CD4-positive, alpha-beta T cell treated with Interleukin-4 for 4 hours (primary cell): Measurements from ENCODE around the gene HENMT1.
"Not testable (repeated sequence)": the region's sequence is repeated elsewhere in the genome, so short reads cannot be mapped to it uniquely, and the experiment has no call there.

Experiments
- DNase-seq: peaks from one replicate; pipeline ENCODE4 v3.0.0-alpha.2; 2020

HENMT1 gene

DNA sequence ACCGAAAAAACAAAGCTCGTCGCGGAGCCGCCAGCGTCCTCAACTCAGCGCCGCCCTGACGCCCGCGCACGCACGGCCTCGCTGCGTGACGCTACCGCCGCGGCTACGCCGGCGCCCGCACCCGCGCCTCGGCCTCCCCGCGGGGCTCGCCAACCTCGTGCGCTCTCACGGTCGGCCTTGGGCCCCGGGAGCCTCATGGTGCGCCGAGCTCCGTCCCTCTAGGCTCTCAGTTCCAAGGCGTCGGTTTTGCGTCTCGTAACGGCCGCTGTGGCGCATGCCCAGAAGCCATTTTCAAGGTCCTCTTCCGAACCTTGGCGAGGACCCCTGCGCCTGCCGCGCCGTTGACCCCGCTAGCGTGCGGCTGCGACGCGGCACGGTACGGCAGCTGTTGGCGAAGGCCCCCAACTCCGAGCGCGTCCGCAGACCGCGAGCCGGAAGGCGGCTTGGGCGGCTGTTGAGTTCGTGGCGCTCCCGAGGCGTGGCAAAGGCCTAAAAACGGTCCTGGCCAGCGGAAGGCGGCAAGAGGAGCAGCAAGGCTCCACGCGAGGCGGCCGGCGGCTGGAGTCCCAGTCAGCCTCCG is at the start of gene HENMT1:
HENMT1 (minus strand) TSS at position 64 of the 580 bp plus-strand sequence. CDS start 1,209 bp downstream, outside the sequence.
- DNase-seq: peak; percentile 79

GRCh38 chr1:108708691-108709660 is 48.1 kb upstream of the HENMT1 start:
- peak; percentile 79 for DNase-seq

- no peak for DNase-seq
Observed at GRCh38 chr1:108706643-108707042, 45.8 kb upstream of the HENMT1 start.

- DNase-seq: no peak
Observed at GRCh38 chr1:108704496-108704895, 43.6 kb upstream of the HENMT1 start.

GRCh38 chr1:108703939-108704338 is 43.0 kb upstream of the HENMT1 start:
- peak; percentile 61 for DNase-seq

- not testable (repeated sequence) for DNase-seq
Observed at GRCh38 chr1:108702109-108702508, 41.2 kb upstream of the HENMT1 start.

GRCh38 chr1:108701176-108701849 is 40.4 kb upstream of the HENMT1 start:
- no peak for DNase-seq

- no peak for DNase-seq
Observed at GRCh38 chr1:108699375-108700332, 38.8 kb upstream of the HENMT1 start.

GRCh38 chr1:108695535-108695934 is 34.6 kb upstream of the HENMT1 start:
- no peak for DNase-seq

DNA sequence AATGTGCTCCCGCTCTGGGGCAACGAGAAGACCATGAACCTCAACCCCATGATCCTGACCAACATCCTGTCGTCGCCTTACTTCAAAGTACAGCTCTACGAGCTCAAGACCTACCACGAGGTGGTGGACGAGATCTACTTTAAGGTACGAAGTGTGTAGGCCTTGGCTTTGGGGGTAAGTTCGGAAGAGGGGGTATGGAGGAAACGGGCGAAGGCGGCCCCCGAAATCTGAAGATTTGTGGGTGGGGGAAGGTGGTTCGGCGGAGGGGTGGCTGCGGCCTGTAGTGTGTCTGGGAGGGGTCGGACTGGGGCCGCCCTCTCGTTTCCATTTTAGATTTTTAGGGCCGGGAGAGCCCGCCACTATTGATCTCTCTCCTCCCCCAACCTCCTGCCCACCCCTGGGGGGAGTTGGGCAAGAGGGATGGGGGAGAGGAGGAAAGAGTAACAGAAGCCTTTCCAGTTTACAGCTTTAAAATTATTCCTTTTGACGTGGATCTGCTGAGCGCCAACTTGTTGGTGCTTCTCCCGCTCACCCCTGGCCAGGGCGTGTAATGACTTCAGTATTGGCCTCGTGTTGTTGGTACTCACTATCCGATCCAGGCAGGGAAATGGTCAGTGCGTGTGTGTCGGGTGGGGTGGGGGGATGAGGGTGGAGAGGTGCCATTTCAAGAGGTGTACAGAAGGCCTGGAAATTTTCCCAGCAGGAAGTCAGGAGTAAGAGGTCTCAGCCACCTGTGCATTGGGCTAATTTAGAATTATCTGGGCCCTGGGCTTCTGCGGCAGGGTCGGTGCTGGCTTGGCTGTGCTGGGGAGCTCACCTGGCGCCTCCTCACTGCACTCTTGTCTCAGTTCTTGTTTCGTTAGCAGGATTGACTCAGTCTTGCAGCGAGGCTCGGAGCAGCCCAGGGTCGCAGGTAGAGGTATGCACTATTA is 32.1 kb upstream of the HENMT1 start:
- DNase-seq: peak; percentile 88

DNA sequence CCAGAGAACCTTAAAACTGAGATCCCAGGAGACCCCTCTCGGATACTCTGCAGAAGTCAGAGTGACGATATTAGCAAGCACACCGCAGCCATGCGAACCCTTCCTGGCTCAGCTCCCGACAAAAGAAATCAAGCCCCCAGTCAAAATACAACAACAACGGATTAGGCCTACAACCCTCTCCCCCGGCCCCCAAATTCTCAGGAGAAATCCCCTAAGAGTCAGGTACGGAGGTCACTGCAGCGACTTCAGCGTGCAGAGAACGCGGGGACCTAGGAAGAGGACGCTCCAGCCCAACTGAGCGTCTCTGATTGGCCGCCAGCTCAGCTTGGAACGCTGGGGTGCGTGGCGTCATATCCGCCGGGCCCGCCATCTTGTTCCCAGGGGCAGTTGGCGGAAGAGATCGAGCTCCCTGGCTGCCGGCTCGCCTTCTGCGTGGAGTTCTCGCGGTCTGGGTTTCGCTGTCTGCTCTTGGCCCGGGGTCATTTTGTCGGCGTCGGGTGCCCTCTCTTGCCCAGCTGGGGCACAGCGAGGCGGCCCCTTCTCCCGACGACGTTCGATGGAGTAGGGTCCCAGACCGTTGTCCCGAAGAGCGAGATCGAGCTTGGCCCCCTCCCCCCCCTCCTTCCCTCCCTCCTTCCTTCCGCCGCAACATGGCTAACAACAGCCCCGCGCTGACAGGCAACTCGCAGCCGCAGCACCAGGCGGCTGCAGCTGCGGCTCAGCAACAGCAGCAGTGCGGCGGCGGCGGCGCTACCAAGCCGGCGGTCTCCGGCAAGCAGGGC is 31.2 kb upstream of the HENMT1 start, which contains the start of gene PRPF38B:
PRPF38B (plus strand) TSS at position 369 of the 782 bp plus-strand sequence; CDS start at position 651, 282 bp downstream.
- peak; percentile 92 for DNase-seq

GRCh38 chr1:108691128-108691941 is 30.4 kb upstream of the HENMT1 start:
- DNase-seq: no peak

DNA sequence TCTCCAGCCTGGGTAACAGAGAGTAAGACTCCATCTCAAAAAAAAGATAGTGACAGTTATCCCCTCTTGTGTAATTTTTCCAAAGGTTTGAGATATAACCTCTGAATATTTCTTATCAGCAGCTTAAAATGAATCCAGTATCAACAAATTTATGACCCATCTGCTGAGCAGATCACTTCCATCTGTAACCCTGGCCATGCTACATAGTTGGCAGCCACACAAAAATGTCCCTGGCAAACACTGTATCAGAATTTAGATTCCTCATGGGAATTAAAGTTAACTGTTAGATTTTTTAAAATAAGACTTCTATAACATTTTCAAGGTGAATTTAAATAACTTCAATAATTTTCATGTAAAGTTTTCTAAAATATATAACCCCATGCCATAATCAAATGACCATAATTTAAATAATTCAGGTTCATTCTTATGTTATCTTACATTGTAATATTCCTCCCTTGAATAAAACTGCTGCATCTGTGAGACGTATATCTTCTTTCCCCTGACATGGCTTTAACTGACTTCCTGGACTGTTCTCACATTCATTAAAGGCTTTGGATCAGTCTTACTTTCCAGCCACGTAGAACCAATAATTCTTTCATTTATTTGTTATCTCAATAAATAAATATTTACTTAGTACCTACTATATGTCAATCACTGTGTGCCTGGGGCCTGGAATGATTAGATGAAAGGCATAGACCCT is 25.9 kb upstream of the HENMT1 start:
- DNase-seq: no peak

DNA sequence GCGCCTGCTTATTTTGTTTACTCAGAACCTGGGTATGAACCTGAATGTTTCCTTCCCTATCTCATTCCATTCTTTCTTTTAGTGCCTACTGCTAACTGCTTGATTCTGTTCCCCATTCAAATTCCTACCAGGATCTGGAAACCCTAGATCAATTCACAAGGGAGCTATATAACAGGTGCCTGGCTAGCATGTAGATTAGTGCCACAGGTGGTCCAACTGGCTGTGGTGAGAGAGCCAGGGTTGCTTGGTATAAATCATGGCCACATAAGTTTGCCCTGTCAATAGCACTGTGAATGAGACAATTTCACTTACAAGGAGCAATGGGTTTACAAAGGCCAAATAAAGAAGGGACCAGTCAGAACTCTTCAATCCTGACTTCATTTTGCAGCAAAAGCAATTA is 24.6 kb upstream of the HENMT1 start:
- DNase-seq: no peak

- not testable (repeated sequence) for DNase-seq
Observed at GRCh38 chr1:108681701-108682100, 20.8 kb upstream of the HENMT1 start.

GRCh38 chr1:108679586-108680213 is 18.8 kb upstream of the HENMT1 start:
- no peak for DNase-seq

- DNase-seq: no peak
Observed at GRCh38 chr1:108678706-108679105, 17.8 kb upstream of the HENMT1 start.

DNA sequence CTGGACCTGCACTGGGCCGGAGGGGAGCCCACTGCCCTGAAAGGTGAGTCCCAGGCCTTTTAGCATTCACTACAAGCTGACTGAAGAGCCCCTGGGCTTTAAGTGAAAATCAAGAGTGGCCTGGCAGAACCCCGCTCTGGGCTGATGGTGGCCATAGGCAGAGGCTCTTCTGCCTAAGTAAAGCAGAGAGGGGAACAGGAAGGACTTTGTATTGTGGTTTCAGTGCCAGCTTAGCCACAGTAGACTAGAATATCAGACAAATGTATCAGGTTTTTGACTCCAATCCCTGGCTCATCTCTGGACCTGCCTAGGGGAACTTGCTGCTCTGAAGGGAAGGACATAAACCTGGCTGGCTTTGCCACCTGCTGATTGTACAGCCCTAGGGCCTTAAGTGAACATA is 10.2 kb upstream of the HENMT1 start:
- DNase-seq: no peak
